ENCODE measurements around the gene RPL12.

RPL12 gene

DNA sequence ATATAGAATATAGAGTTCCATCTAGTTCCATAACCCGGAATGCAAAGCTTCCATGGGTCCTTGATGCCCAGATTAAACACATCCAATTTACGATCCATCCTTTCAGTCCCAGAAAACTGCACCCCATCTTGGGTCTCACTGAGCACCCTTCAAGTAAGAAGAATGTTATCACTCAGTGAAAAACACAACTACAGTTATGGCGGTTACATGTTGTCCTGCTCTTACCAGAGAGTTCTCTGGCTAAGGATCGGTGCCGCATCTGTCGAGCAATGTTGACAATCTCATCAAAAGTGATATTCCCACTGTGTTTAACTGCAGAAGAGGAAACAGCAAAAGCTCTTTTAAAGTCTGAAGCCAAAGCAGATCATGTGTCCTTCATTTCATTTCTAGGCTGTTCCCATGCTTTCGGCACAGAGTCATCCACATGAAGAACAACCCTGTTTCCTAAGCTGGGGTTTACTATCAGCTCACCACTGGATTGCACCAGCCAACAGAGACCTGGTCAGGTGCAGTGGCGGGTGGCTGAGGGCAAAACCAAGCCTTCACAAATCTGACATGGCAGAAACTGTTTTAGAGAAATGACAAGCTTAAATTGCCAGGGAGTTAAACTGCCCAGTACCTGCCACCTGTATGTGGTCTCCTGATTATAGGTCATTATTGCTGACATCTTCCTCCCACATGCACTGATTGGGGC, 2.9 kb downstream of the RPL12 start:
- no peaks in the 10 kb centered on the region for H3K9me3 ChIP-seq (ENCODE audit: insufficient read depth, low read length, severe bottlenecking)
- H2AFZ ChIP-seq (ENCODE audit: low read depth, low read length), result no peak overlapping the region
- H4K20me1 ChIP-seq (ENCODE audit: insufficient read depth, low read length), result peaks cover 51% of the 10 kb centered on the region
- ATAC-seq (ENCODE audit: insufficient read depth, low read depth) (no peak), DNase-seq (no peak)
- peaks cover 72% of the 10 kb centered on the region for H3K36me3 ChIP-seq (ENCODE audit: insufficient read depth, low read length)
- H3K9ac ChIP-seq (ENCODE audit: low read depth, low read length), result no peak overlapping the region
- no peak for TF ChIP-seq EZH2 (IDR thresholded peaks at IDR 0.05; ENCODE audit: borderline replicate concordance, low read depth, low read length, severe bottlenecking)
- TF ChIP-seq, protein P1, sequence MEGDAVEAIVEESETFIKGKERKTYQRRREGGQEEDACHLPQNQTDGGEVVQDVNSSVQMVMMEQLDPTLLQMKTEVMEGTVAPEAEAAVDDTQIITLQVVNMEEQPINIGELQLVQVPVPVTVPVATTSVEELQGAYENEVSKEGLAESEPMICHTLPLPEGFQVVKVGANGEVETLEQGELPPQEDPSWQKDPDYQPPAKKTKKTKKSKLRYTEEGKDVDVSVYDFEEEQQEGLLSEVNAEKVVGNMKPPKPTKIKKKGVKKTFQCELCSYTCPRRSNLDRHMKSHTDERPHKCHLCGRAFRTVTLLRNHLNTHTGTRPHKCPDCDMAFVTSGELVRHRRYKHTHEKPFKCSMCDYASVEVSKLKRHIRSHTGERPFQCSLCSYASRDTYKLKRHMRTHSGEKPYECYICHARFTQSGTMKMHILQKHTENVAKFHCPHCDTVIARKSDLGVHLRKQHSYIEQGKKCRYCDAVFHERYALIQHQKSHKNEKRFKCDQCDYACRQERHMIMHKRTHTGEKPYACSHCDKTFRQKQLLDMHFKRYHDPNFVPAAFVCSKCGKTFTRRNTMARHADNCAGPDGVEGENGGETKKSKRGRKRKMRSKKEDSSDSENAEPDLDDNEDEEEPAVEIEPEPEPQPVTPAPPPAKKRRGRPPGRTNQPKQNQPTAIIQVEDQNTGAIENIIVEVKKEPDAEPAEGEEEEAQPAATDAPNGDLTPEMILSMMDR (IDR thresholded peaks at IDR 0.05; ENCODE audit: borderline replicate concordance, extremely low read depth, low read length, poor library complexity, severe bottlenecking), result no peak
- H3K27ac ChIP-seq (ENCODE audit: low read length), result no peak overlapping the region
- peak overlapping the region in 1 of 2 experiments; percentile 86; a peak in 1 of 4 replicates for H3K4me3 ChIP-seq (ENCODE audit: low read depth in 1 of 2, low read length in 2 of 2)
- H3K4me2 ChIP-seq (ENCODE audit: insufficient read depth, low read length), result peak overlapping the region; percentile 98; the same call in 1 of the 2 replicates
- H3K79me2 ChIP-seq (ENCODE audit: insufficient read depth, low read length), result peaks cover 44% of the 10 kb centered on the region
- H3K4me1 ChIP-seq (ENCODE audit: insufficient read depth, low read length), result peaks cover 38% of the 10 kb centered on the region
- H3K27me3 ChIP-seq (ENCODE audit: insufficient read depth, low read length, poor library complexity), result no peaks in the 10 kb centered on the region

DNA sequence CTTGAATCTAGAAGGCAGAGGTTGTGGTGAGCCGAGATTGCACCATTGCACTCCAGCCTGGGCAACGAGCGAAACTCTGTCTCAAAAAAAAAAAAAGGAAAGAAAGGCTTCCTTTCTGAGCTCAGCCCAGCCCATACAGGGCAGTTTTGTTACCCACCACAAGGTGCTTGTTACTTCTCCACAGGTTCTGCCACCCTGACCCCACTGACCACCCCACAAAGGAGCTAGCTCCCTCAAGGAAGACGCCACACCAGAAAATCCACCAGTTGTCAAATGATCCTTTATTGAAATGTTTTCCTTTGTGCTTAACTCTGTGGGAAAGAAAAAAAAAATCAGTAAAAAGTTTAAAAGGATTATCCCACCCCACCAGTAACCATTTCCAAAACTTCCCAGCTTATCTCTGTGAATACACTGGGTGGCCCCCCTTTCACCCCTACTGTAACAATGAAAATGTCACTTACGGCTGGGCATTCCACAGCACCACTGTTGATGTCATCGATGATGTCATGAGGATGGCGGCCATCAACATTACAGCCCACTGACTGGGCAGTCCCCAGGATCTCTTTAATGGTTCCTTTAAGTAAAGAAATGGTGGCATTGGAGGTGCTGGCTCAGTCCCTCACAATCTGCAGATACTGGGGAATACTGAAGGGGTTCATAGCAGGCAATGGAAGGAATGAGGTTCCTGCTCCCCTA, 3.6 kb downstream of the RPL12 start:
- H2AFZ ChIP-seq (ENCODE audit: low read depth, low read length), result no peak overlapping the region
- peaks cover 51% of the 10 kb centered on the region for H4K20me1 ChIP-seq (ENCODE audit: insufficient read depth, low read length)
- no peak for TF ChIP-seq EZH2 (IDR thresholded peaks at IDR 0.05; ENCODE audit: borderline replicate concordance, low read depth, low read length, severe bottlenecking)
- TF ChIP-seq, protein P1 (IDR thresholded peaks at IDR 0.05; ENCODE audit: borderline replicate concordance, extremely low read depth, low read length, poor library complexity, severe bottlenecking), result no peak
- ATAC-seq (ENCODE audit: insufficient read depth, low read depth), result no peak
- H3K79me2 ChIP-seq (ENCODE audit: insufficient read depth, low read length), result peaks cover 44% of the 10 kb centered on the region
- peaks cover 36% of the 10 kb centered on the region for H3K4me1 ChIP-seq (ENCODE audit: insufficient read depth, low read length)
- peaks cover 77% of the 10 kb centered on the region for H3K36me3 ChIP-seq (ENCODE audit: insufficient read depth, low read length)
- no peak overlapping the region for H3K4me3 ChIP-seq (ENCODE audit: low read depth in 1 of 2, low read length in 2 of 2)
- H3K9me3 ChIP-seq (ENCODE audit: insufficient read depth, low read length, severe bottlenecking), result no peaks in the 10 kb centered on the region
- DNase-seq, result no peak
- no peaks in the 10 kb centered on the region for H3K27me3 ChIP-seq (ENCODE audit: insufficient read depth, low read length, poor library complexity)
- no peak overlapping the region for H3K27ac ChIP-seq (ENCODE audit: low read length)
- H3K9ac ChIP-seq (ENCODE audit: low read depth, low read length), result no peak overlapping the region
- H3K4me2 ChIP-seq (ENCODE audit: insufficient read depth, low read length), result 0 out of 2 replicates have a peak overlapping the region, but pooled peaks have one; percentile 98

DNA sequence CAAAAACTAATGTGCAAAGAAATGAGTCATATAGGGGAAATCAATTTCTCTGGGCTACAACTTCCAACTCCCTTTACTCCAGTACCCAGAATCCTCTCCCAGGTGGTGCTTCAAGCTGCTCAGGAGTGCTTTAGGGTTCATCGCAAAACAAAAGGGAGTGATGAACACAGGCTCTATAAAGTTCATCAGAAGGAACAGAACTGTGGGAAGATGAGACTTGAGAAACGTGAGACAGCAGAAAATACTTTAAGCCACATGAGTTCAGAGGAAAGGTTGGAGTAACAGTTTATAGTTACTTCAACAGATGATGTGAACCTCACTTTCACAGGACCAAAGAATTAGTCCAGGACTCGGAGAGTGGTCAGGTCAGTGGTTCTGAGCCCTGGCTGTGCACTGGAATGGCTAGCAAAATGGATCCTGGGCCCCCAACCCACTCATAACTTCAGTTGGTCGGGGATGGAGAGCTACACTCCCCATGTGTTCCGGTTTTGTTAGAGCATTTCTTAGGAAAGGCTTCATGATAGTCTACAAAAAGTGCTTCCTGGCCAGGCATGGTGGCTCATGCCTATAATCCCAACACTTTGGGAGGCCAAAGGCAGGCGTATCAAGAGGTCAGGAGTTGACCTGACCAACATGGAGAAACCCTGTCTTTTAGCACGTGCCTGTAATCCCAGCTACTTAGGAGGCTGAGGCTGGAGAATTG, 4.3 kb downstream of the RPL12 start:
- no peak for DNase-seq
- Histone ChIP-seq H3K27me3 (ENCODE audit: insufficient read depth, low read length, poor library complexity) (no peaks in the 10 kb centered on the region), H3K27ac (ENCODE audit: low read length) (no peak overlapping the region), H3K4me1 (ENCODE audit: insufficient read depth, low read length) (peaks cover 29% of the 10 kb centered on the region), H2AFZ (ENCODE audit: low read depth, low read length) (no peak overlapping the region), H3K4me3 (ENCODE audit: low read depth in 1 of 2, low read length in 2 of 2) (no peak overlapping the region), H3K79me2 (ENCODE audit: insufficient read depth, low read length) (peaks cover 38% of the 10 kb centered on the region), H3K9me3 (ENCODE audit: insufficient read depth, low read length, severe bottlenecking) (no peaks in the 10 kb centered on the region), H3K36me3 (ENCODE audit: insufficient read depth, low read length) (peaks cover 80% of the 10 kb centered on the region), H3K4me2 (ENCODE audit: insufficient read depth, low read length) (no peak overlapping the region), H3K9ac (ENCODE audit: low read depth, low read length) (no peak overlapping the region), H4K20me1 (ENCODE audit: insufficient read depth, low read length) (peaks cover 51% of the 10 kb centered on the region)
- TF ChIP-seq, protein P1 (IDR thresholded peaks at IDR 0.05; ENCODE audit: borderline replicate concordance, extremely low read depth, low read length, poor library complexity, severe bottlenecking), result no peak
- no peak for TF ChIP-seq EZH2 (IDR thresholded peaks at IDR 0.05; ENCODE audit: borderline replicate concordance, low read depth, low read length, severe bottlenecking)
- no peak for ATAC-seq (ENCODE audit: insufficient read depth, low read depth)
